Adrenal gland (tissue), 5 donors: ENCODE data around the gene MOCS3.

Source experiments
- CTCF ChIP-seq, 6 experiments: fragments of 450-650 bp in 4 of 6; fragments of 200-600 bp in 2 of 6; sonication (generic) in 1 of 6; IDR thresholded peaks; 1 replicate in 5 of 6; 2 replicates in 1 of 6; pipeline versions ENCODE4 v1.5.1 to v1.8.0; 2016 to 2021; ENCODE audit warnings: antibody characterized with exemption in 6 of 6, mild to moderate bottlenecking in 2 of 6, moderate library complexity in 1 of 6
- POLR2A ChIP-seq, 2 donors: fragments of 450-650 bp; IDR thresholded peaks; one replicate each; pipeline ENCODE4 v1.6.1; 2017; ENCODE audit warnings: antibody characterized with exemption in 2 of 2, mild to moderate bottlenecking in 2 of 2, moderate library complexity in 1 of 2
- donor health status: DM: no; HTN: no; CAD: no.

GRCh38 chr20:50924261-50924920 lies 34.2 kb upstream of the MOCS3 start:
- TF ChIP-seq POLR2A (IDR thresholded peaks at IDR 0.05) (no peak), CTCF (IDR thresholded peaks at IDR 0.05) (no peak)
